Gastroesophageal sphincter (tissue), 4 donors: Measurements from ENCODE around the gene RXRA. TPM values are rescaled to one million over a fixed set of nuclear protein-coding genes. Genes with fewer than 3 reads are reported as not detected.

ENCODE experiments used
- ATAC-seq: fragments of 150-250 bp; one replicate; pipeline ENCODE4 v1.9.1; 2016; ENCODE audit warnings: mild to moderate bottlenecking, moderate library complexity
- H3K27ac ChIP-seq, 4 donors: fragments of 200-600 bp; sonication (generic) in 3 of 4; 1 replicate in 3 of 4; 2 replicates in 1 of 4; pipeline ENCODE4 v1.5.1; 2016 to 2019
- H3K27me3 ChIP-seq: fragments of 200-600 bp; sonication (generic); one replicate; pipeline ENCODE4 v1.5.1; 2019
- H3K36me3 ChIP-seq, 2 donors: fragments of 200-600 bp; sonication (generic); one replicate each; pipeline ENCODE4 v1.5.1; 2019; ENCODE audit warnings: control low read depth in 1 of 2
- H3K4me1 ChIP-seq, 3 donors: fragments of 200-600 bp; sonication (generic); 1 replicate in 2 of 3; 2 replicates in 1 of 3; pipeline ENCODE4 v1.5.1; 2016 to 2019; ENCODE audit warnings: control low read depth in 2 of 3
- H3K4me3 ChIP-seq, 2 donors: fragments of 200-600 bp; sonication (generic); one replicate each; pipeline ENCODE4 v1.5.1; 2019; ENCODE audit warnings: mild to moderate bottlenecking in 1 of 2, moderate library complexity in 1 of 2
- H3K9me3 ChIP-seq, 3 donors: fragments of 200-600 bp; sonication (generic); one replicate each; pipeline ENCODE4 v1.5.1; 2017 to 2019; ENCODE audit warnings: control low read depth in 2 of 3
- CTCF ChIP-seq, 4 experiments: fragments of 200-600 bp in 2 of 4; fragments of 450-650 bp in 2 of 4; sonication (generic) in 1 of 4; IDR thresholded peaks; one replicate each; pipeline ENCODE4 v1.5.1; 2017 to 2019; ENCODE audit warnings: antibody characterized with exemption in 4 of 4, mild to moderate bottlenecking in 2 of 4, moderate library complexity in 2 of 4
- EP300 ChIP-seq: sonication (generic); formaldehyde crosslinking; IDR thresholded peaks from one replicate; pipeline ENCODE4 v1.6.1; 2017; ENCODE audit warnings: antibody characterized with exemption, mild to moderate bottlenecking
- POLR2A ChIP-seq, 2 donors: fragments of 450-650 bp; IDR thresholded peaks; one replicate each; pipeline ENCODE4 v1.6.1; 2017; ENCODE audit warnings: antibody characterized with exemption in 2 of 2, mild to moderate bottlenecking in 2 of 2, moderate library complexity in 1 of 2
- POLR2AphosphoS5 ChIP-seq: sonication (generic); formaldehyde crosslinking; IDR thresholded peaks from one replicate; pipeline ENCODE4 v1.6.1; 2017; ENCODE audit warnings: antibody characterized with exemption
- WGBS, 2 donors: methylation state at CpG; one replicate each; pipeline ENCODE4 v1.1.5; 2018; ENCODE audit warnings: low coverage in 1 of 2; 5-methylcytosine and 5-hydroxymethylcytosine counted together
- total RNA-seq, 4 donors: library from RNA; depleted of rRNA; stranded (reverse); fragments of >200 nt; gene quantifications; one replicate each; pipeline ENCODE4 v1.1.0, GENCODE V29; 2016

RXRA gene
- total RNA-seq, 4 donors from 2014 or later = 45.1 to 78.9 (median 55.3) TPM

GRCh38 chr9:134353539-134353938 lies 27.3 kb downstream of the RXRA start:
- Histone ChIP-seq H3K27me3 (no peaks in the 10 kb centered on the region), H3K4me1 (peaks cover 0 to 100% (median 73%) of the 10 kb centered on the region in 3 donors), H3K36me3 (no peaks in the 10 kb centered on the region), H3K9me3 (no peaks in the 10 kb centered on the region), H3K4me3 (no peak overlapping the region), H3K27ac (no peak overlapping the region)
- no CpG with 5 or more reads among the region's 12 CpGs for WGBS, 2 donors
- no peak for ATAC-seq
- TF ChIP-seq CTCF (IDR thresholded peaks at IDR 0.05) = no peak
- TF ChIP-seq POLR2AphosphoS5 = no peak
- no peak for TF ChIP-seq EP300
- TF ChIP-seq POLR2A (IDR thresholded peaks at IDR 0.05) = no peak

DNA sequence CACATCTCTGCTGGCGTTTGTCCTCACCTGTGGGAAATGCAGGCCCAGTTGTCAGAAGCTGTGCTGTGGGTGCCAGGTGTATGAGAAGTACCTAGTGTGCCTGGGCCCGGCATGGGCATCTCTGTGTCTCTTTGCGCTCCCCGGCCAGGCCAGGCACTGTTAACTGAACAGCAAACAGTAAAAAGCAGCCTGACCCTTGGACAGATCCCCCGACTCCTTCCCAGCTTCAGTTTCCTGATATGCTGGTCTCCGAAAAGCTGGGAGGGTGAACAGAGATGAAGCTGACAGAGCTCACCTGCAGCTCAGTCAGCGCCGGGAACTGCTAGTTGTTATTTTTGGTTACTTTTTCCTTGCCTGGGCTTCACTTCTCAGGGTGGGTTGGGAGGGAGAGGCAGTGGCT lies 28.9 kb downstream of the RXRA start:
- Histone ChIP-seq H3K9me3 (no peaks in the 10 kb centered on the region), H3K4me1 (peaks cover 0 to 100% (median 68%) of the 10 kb centered on the region in 3 donors), H3K4me3 (no peak overlapping the region), H3K27me3 (no peaks in the 10 kb centered on the region), H3K36me3 (no peaks in the 10 kb centered on the region), H3K27ac (no peak overlapping the region)
- no peak for ATAC-seq
- TF ChIP-seq POLR2A (IDR thresholded peaks at IDR 0.05) = no peak
- TF ChIP-seq CTCF (IDR thresholded peaks at IDR 0.05) = no peak
- TF ChIP-seq EP300 = no peak
- TF ChIP-seq POLR2AphosphoS5 = no peak
- WGBS, 2 donors = 78% methylated on average over 4 of the region's 8 CpGs; no CpG with 5 or more reads in 1 of the 2 donors

DNA sequence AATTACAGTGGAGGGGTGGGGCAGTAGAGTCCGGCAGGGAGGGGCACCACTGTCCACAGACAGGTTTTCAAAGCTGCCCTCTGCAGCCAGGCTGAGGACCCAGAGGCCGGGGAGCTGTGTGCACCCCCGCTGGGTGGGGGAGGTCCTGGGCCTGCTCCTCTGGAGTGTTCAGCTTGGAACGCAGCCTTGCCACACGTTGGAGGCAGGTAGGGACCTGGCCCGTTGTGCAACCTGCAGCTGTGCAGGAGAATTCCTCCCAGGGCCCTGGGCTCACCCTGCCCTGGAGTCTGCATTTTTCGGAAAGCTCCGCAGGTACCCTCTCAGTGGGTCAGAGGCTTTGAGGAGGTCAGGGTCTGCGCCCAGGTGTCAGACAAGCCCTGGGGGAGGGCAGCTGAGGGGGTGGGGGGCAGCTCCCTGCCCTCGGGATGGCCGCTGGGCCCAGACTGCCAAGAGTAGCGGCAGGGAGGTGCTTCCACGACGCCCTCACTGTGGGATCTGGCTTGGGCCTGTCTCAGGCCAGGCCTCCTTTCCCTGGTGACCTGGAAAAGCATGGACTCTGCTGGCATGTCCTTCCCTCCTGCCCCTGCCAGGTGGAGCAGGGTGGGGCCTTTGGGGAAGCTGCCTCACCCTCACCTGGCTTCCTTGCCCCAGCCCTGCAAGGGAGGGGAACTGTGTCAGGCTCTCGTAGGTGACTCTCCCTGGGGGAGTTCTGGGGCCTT lies 29.5 kb downstream of the RXRA start:
- no peak for ATAC-seq
- Histone ChIP-seq H3K27ac (no peak overlapping the region), H3K4me1 (peaks cover 0 to 100% (median 63%) of the 10 kb centered on the region in 3 donors), H3K9me3 (no peaks in the 10 kb centered on the region), H3K36me3 (no peaks in the 10 kb centered on the region), H3K27me3 (no peaks in the 10 kb centered on the region), H3K4me3 (no peak overlapping the region)
- no CpG with 5 or more reads among the region's 15 CpGs for WGBS, 2 donors
- no peak for TF ChIP-seq POLR2A (IDR thresholded peaks at IDR 0.05)
- no peak for TF ChIP-seq EP300
- TF ChIP-seq CTCF (IDR thresholded peaks at IDR 0.05) = no peak
- no peak for TF ChIP-seq POLR2AphosphoS5

DNA sequence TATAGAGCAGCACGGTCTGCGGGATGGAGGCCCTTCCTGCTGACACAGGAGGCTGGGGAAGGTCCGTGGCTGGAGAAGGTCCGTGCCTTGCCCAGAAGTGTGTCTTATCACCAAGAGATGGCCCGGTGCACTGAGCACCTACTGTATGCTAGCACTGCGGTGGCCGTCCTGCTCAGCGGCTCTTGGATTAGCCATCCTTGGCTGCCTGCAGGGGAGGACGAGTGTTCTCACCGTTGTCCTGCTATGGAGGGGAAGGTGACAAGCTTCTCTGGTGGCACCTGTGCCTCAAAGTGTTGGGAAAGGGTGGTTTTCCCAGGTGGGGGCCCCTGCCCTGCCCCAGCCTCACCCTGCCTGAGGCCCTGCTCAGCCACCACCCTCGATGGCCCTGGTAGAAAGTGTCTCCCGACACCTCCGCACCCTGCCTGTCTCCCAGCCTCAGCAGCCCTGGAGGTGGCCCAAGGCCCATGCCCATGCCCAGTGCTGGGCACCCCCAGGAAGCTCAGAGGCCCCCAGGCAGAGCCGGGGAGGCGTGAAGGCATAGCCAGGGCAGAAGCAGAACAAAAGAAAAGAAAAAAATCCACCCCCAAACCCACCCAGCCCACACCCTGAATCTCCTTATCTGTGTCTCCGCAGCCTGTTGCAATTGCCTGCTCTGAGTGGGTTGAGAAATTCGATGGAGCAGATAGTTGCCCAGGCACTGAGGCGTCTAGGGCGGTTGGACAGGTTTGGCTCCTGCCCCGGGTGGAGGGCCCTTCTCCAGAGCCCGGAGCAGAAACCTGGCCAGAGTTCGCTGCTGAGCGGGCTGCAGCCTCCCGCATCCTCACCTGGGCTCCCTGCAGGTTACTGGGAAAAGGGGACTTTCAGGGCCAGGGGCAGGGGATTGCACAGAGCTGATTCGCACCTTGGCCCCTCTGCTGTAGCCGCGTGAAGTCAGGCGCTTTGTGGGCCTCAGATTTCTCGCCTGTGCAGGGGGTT lies 30.5 kb downstream of the RXRA start:
- Histone ChIP-seq H3K9me3 (no peaks in the 10 kb centered on the region), H3K27me3 (no peaks in the 10 kb centered on the region), H3K36me3 (no peaks in the 10 kb centered on the region), H3K4me1 (peaks cover 0 to 100% (median 52%) of the 10 kb centered on the region in 3 donors), H3K27ac (peak overlapping the region in 1 of 4 donors; percentile 58), H3K4me3 (no peak overlapping the region)
- 48% methylated on average over 6 of the region's 29 CpGs; no CpG with 5 or more reads in 1 of the 2 donors for WGBS, 2 donors
- no peak for ATAC-seq
- TF ChIP-seq POLR2AphosphoS5 = no peak
- no peak for TF ChIP-seq EP300
- TF ChIP-seq CTCF (IDR thresholded peaks at IDR 0.05) = no peak
- TF ChIP-seq POLR2A (IDR thresholded peaks at IDR 0.05) = no peak
